ENCODE results near the gene MUC3A. TPM values are rescaled to one million over a fixed set of nuclear protein-coding genes. Genes with fewer than 3 reads are reported as not detected.
A peak's percentile ranks its signal among the peaks of the same experiment; 100 is the strongest.
"Not testable (repeated sequence)": the region's sequence is repeated elsewhere in the genome, so short reads cannot be mapped to it uniquely, and the experiment has no call there.

The MUC3A gene
- total RNA-seq, 1 donor from 2014 or later = not detected

DNA sequence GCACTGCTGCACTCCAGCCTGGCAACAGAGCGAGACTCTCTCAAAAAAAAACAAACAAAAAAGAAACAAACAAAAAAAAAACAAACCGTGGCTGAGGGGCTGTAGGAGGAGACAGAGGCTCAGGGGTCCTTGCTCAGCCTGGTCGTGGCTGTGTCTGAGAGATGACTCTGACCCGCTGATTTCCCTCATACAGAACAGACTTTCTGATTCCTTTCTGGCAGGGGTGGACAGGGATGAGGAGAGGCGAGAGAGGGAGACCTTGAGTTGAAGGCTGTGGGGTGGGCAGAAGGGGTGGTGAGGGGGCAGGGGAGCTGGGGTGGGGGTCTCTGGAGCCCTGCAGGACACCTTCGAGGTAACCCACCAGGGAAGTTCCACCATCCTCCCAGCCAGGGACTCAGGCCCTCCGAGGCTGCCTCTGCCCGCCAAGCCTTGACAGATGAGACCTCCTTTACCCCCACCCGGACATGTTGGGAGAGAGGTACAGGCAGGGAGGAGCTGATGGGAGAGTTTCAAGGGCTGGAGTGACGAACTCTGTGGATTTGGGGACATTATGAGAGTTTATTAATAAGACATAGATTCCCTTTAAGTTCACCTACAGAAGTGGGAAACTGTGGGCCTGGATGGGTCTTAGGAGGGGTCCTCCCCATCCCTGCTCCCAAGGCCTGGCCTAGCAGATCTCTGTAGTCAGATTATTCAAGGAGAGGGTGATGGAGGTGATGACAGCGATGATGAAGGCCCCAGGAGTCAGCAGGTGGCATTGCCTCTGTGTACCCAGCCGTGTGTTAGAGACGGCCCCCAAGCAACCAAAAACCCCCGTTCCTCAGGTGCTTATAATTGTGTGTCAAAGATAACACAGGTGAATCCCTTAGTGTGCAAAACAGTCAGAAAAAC lies 22.0 kb downstream of the MUC3A start:
- no peak for DNase-seq (ENCODE audit: low read depth in 2 of 2)

DNA sequence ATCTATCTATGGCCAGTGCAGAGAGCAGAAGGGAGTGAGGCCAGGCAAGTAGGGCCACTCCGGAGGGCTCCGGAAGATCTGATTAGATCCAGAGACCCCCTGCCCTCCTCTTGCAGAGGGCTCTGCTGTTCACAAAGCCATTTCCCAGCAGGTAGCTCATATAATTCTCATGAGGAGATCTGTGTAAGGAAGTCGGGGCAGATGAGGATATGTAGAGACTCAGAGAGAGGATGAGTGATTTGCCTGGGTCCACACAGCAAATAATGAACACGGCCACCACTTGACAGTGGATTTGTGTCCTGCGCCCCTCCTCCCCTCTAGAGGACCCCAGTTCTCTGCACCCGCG lies 22.6 kb downstream of the MUC3A start:
- DNase-seq (ENCODE audit: low read depth in 2 of 2) = no peak

- no peak for DNase-seq (ENCODE audit: low read depth in 2 of 2)
These were observed 24.7 kb downstream of the MUC3A start for GRCh38 chr7:100974021-100974420.

DNA sequence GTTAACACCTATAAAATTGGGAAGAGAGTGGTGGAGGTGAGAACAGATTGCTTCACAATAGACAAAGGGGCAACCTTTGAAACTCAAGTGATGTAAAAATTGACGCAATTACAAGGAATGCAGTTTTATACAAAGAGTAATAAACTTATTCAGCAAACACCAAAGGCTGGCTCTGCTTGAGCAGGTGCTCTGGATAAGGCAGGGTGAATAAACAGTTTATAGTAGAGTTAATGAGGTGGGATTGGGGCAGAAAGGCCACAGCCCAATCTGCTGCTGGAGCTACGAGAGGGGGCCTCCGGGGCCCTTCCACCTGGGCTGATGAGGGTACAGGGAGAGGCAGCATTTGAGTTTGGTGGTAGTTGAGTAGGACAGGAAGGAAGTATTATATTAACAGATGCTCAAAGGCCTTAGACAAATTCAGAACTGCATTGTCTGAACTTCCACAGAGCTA lies 26.1 kb downstream of the MUC3A start:
- DNase-seq (ENCODE audit: low read depth in 2 of 2) = no peak

DNA sequence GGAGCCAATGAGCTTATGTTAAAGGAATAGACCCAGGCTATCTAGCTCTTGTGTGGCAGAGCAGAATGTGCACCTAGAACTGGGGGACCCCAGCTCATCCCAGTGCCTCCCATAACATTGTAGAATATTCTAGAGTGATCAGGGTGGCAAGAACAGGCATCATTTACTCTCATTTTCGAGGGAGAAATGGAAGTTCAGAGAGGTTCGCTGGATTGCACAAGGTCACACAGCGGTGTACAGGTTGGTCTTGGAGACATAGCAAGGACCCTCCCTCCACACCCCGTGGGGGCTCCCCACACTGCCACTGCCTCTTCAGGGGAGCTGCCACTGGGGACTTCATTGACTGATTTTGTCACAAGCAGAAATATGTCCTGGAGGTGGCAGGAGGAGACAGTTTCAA lies 29.0 kb downstream of the MUC3A start:
- no peak for DNase-seq (ENCODE audit: low read depth in 2 of 2)

DNA sequence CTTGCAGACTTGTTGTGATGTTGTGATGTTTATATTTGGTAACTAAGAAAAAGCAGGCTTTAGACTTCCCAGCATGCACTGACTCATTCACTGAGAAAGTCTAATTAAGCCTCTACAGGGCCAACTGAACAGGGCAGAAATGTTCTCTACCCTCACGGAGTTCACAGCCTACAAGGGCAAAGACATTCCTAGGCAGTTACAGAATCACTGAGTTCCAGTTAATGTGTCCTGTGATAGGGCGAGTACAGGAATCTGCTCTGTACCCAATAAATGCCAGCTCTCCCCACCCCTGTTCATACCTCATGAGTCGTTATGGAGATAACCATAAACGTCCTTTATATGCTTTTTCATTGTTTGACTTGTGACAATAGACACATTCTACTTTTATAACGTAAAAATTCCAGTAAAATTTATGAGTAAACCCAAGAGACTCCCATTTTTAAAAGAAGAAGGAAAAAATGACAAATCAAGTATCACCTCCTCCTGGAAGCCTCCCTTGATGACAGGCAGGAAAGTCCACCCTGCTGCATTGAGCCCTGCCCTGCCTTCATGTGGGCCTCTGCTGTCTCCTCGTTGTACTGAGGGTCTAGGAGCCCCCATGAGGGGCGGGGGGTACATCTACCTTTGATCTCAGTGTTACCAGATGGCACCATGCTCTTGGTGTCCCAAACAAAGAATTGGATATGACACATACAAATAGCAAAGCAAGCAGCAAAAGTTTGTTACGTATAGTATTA lies 34.3 kb downstream of the MUC3A start:
- no peak for DNase-seq (ENCODE audit: low read depth in 2 of 2)

- DNase-seq (ENCODE audit: low read depth in 2 of 2) = not testable (repeated sequence)
These were observed 35.0 kb downstream of the MUC3A start for GRCh38 chr7:100984241-100984918.

- not testable (repeated sequence) for DNase-seq (ENCODE audit: low read depth in 2 of 2)
These were observed 35.9 kb downstream of the MUC3A start for GRCh38 chr7:100985033-100985797.

- no peak for DNase-seq (ENCODE audit: low read depth in 2 of 2)
These were observed 42.3 kb downstream of the MUC3A start for GRCh38 chr7:100991631-100992030.

DNA sequence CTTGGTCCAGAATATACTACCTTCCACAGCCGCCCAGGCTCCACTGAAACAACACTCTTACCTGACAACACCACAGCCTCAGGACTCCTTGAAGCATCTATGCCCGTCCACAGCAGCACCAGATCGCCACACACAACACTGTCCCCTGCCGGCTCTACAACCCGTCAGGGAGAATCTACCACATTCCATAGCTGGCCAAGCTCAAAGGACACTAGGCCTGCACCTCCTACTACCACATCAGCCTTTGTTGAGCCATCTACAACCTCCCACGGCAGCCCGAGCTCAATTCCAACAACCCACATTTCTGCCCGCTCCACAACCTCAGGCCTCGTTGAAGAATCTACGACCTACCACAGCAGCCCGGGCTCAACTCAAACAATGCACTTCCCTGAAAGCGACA lies 42.9 kb downstream of the MUC3A start:
- not testable (repeated sequence) for DNase-seq (ENCODE audit: low read depth in 2 of 2)

- DNase-seq (ENCODE audit: low read depth in 2 of 2) = not testable (repeated sequence)
These were observed 45.3 kb downstream of the MUC3A start for GRCh38 chr7:100994671-100995070.

GRCh38 chr7:100998530-100998929 lies 49.2 kb downstream of the MUC3A start:
- not testable (repeated sequence) for DNase-seq (ENCODE audit: low read depth in 2 of 2)

DNA sequence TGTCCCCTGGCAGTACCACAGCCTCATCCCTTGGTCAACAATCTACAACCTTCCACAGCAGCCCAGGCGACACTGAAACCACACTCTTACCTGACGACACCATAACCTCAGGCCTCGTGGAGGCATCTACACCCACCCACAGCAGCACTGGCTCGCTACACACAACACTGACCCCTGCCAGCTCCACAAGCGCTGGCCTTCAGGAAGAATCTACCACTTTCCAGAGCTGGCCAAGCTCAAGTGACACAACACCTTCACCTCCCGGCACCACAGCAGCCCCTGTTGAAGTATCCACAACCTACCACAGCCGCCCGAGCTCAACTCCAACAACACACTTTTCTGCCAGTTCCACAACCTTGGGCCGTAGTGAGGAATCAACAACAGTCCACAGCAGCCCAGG lies 50.0 kb downstream of the MUC3A start:
- not testable (repeated sequence) for DNase-seq (ENCODE audit: low read depth in 2 of 2)

DNA sequence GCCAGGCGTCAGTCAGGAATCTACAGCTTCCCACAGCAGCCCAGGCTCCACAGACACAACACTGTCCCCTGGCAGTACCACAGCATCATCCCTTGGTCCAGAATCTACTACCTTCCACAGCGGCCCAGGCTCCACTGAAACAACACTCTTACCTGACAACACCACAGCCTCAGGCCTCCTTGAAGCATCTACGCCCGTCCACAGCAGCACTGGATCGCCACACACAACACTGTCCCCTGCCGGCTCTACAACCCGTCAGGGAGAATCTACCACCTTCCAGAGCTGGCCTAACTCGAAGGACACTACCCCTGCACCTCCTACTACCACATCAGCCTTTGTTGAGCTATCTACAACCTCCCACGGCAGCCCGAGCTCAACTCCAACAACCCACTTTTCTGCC lies 50.7 kb downstream of the MUC3A start:
- DNase-seq (ENCODE audit: low read depth in 2 of 2) = not testable (repeated sequence)

- DNase-seq (ENCODE audit: low read depth in 2 of 2) = not testable (repeated sequence)
These were observed 53.0 kb downstream of the MUC3A start for GRCh38 chr7:101002333-101002732.

DNA sequence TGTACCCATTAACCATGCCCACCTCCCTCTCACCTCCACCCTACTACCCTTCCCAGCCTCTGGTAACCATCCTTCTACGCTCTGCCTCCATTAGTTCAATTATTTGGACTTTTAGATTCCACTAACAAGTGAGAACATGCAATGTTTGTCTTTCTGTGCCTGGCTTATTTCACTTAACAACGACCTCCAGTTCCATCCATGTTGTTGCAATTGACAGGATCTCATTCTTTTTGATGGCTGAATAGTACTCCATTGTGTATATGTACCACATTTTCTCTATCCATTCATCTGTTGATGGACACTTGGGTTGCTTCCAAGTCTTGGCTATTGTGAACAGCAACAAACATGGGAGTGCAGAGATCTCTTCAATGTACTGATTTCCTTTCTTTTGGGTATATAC lies 58.0 kb downstream of the MUC3A start:
- not testable (repeated sequence) for DNase-seq (ENCODE audit: low read depth in 2 of 2)

DNA sequence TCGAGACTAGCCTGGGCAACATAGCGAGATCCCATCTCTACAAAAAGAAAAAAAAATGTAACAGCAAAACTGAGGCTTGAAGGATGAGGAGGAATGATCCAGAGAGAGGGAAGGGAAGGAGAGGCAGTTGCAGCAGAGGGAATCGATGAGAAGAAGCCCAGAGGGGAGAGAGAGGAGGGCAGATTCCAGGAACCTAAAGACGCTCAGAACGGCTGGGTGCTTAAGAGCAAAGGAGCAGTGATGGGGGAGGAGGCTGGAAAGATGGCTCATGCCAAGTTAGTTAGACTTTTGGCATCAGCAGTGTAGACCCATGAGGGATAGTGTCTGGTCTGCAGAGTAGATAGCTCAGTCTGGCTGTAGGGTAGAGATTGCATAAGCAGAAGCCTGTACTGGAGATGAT lies 60.3 kb downstream of the MUC3A start:
- no peak for DNase-seq (ENCODE audit: low read depth in 2 of 2)

- DNase-seq (ENCODE audit: low read depth in 2 of 2) = no peak
These were observed 63.6 kb downstream of the MUC3A start for GRCh38 chr7:101012931-101013330.

DNA sequence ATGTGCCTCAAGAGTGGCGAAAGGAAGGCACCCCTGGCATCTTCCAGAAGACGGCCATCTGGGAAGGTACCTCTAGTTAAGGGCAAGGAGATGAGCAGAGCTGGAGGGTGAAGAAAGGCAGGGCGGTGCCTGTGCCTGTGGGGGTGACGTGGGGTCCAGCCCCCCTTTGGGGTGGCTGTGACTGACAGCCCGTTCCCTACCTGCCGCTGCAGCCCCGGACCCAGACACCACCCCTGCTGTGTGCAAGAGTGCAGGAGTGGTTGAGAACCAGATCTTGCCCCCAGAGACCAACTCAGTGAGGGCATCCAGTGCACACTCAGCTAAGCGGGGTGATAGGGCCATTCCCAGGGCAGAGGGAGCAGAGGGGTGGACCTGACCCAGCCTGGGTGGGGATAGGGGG lies 66.3 kb downstream of the MUC3A start:
- DNase-seq (ENCODE audit: low read depth in 2 of 2) = no peak

DNA sequence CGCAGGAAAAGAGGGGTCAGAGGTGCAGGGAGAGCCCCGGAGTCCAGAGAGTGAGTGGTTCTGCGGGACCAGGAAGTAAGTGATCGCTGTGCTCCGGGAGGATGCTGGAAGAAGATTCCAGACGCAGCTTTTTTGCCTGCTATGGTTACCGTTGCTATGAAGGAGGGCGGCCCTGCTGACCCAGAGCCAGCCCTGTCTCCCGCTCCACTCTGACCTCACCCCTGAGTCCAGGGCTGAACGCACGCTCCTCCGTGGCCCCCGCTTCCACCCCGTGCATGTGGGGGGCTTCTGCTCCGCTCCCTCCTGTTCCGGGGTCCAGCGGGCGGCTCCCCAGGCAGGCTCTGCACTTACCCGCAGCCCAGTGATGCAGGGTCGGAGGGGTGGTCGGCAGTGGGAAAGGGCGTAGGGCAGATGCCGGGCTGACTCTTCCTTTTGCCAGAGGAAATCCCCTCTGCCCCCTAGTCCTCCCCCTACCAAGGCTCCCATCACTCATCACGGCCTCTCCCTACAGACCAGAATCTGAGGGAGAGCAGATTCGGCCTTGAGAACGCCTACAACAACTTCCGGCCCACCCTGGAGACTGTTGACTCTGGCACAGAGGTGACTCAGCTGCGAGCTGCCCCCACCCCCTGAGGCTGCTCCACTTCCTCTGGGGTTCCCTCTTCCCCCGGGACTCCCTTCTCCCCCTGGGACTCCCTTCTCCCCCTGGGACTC lies 67.9 kb downstream of the MUC3A start:
- DNase-seq (ENCODE audit: low read depth in 2 of 2) = peak in 1 of 2 donors; percentile 50

Data from dermis microvascular lymphatic vessel endothelial cell (primary cell).